ENCODE measurements around the gene COL28A1. TPM values are rescaled to one million over a fixed set of nuclear protein-coding genes. Genes with fewer than 3 reads are reported as not detected.

The COL28A1 gene
- 0.69 TPM in 1 of 2 replicates, not detected in the other for total RNA-seq (2014; rRNA removed; shearing (Covaris generic); ENCODE audit: low replicate concordance)

- Histone ChIP-seq H3K4me3 (ENCODE audit: low read length) (no peak within 1 kb of the TSS), H3K4me2 (ENCODE audit: low read depth, low read length, poor library complexity, severe bottlenecking) (no peak within 1 kb of the TSS), H3K9me3 (ENCODE audit: low read length) (no peaks in the 10 kb centered on the region), H3K27me3 (ENCODE audit: low read length) (no peaks in the 10 kb centered on the region), H3K27ac (ENCODE audit: low read length) (no peak within 1 kb of the TSS), H3K4me1 (ENCODE audit: low read length) (no peaks in the 10 kb centered on the region), H3K9ac (ENCODE audit: low read length) (no peak within 1 kb of the TSS), H3K79me2 (ENCODE audit: low read length) (no peaks in the 10 kb centered on the region), H3K36me3 (ENCODE audit: insufficient read depth, low read length) (no peaks in the 10 kb centered on the region), H3K9me2 (replicated peaks; ENCODE audit: insufficient read depth, low read length) (no peaks in the 10 kb centered on the region), H4K20me1 (ENCODE audit: insufficient read depth, low read depth, low read length) (no peaks in the 10 kb centered on the region), H2AFZ (ENCODE audit: low read length) (no peak within 1 kb of the TSS)
- DNase-seq, result no peak
Measured at GRCh38 chr7:7535691-7536090, at the start of gene COL28A1. TSS of gene COL28A1 (minus strand) at chr7:7535873. CDS start at chr7:7532875, 2,998 bp downstream.

GRCh38 chr7:7584653-7585052, 49.0 kb upstream of the COL28A1 start:
- Histone ChIP-seq H3K9me3 (ENCODE audit: low read length) (no peaks in the 10 kb centered on the region), H3K27me3 (ENCODE audit: low read length) (no peaks in the 10 kb centered on the region), H3K9me2 (replicated peaks; ENCODE audit: insufficient read depth, low read length) (no peaks in the 10 kb centered on the region), H3K36me3 (ENCODE audit: insufficient read depth, low read length) (peaks cover 43% of the 10 kb centered on the region), H3K4me3 (ENCODE audit: low read length) (no peak overlapping the region), H2AFZ (ENCODE audit: low read length) (no peak overlapping the region), H3K4me1 (ENCODE audit: low read length) (no peaks in the 10 kb centered on the region), H3K27ac (ENCODE audit: low read length) (no peak overlapping the region), H3K79me2 (ENCODE audit: low read length) (peaks cover 70% of the 10 kb centered on the region), H3K4me2 (ENCODE audit: low read depth, low read length, poor library complexity, severe bottlenecking) (no peak overlapping the region), H4K20me1 (ENCODE audit: insufficient read depth, low read depth, low read length) (no peaks in the 10 kb centered on the region), H3K9ac (ENCODE audit: low read length) (no peak overlapping the region)
- no peak for DNase-seq

- no peaks in the 10 kb centered on the region for H3K4me1 ChIP-seq (ENCODE audit: low read length)
Measured at GRCh38 chr7:7583731-7584130, 48.1 kb upstream of the COL28A1 start.

GRCh38 chr7:7582596-7582995, 46.9 kb upstream of the COL28A1 start:
- peak; percentile 36 for DNase-seq
- Histone ChIP-seq H2AFZ (ENCODE audit: low read length) (no peak overlapping the region), H3K27me3 (ENCODE audit: low read length) (no peaks in the 10 kb centered on the region), H3K4me1 (ENCODE audit: low read length) (peaks cover 7% of the 10 kb centered on the region), H3K9me3 (ENCODE audit: low read length) (no peaks in the 10 kb centered on the region), H3K9me2 (replicated peaks; ENCODE audit: insufficient read depth, low read length) (no peaks in the 10 kb centered on the region), H3K4me2 (ENCODE audit: low read depth, low read length, poor library complexity, severe bottlenecking) (no peak overlapping the region), H3K9ac (ENCODE audit: low read length) (no peak overlapping the region), H3K79me2 (ENCODE audit: low read length) (peaks cover 73% of the 10 kb centered on the region), H3K36me3 (ENCODE audit: insufficient read depth, low read length) (peaks cover 45% of the 10 kb centered on the region), H3K27ac (ENCODE audit: low read length) (no peak overlapping the region), H4K20me1 (ENCODE audit: insufficient read depth, low read depth, low read length) (no peaks in the 10 kb centered on the region), H3K4me3 (ENCODE audit: low read length) (no peak overlapping the region)

More at GRCh38 chr7:7583731-7584130, 48.1 kb upstream of the COL28A1 start:
- DNase-seq, result no peak
- Histone ChIP-seq H3K9me3 (ENCODE audit: low read length) (no peaks in the 10 kb centered on the region), H3K27me3 (ENCODE audit: low read length) (no peaks in the 10 kb centered on the region), H3K4me2 (ENCODE audit: low read depth, low read length, poor library complexity, severe bottlenecking) (no peak overlapping the region), H3K9ac (ENCODE audit: low read length) (no peak overlapping the region), H3K79me2 (ENCODE audit: low read length) (peaks cover 69% of the 10 kb centered on the region), H2AFZ (ENCODE audit: low read length) (no peak overlapping the region), H3K4me3 (ENCODE audit: low read length) (no peak overlapping the region), H3K36me3 (ENCODE audit: insufficient read depth, low read length) (peaks cover 44% of the 10 kb centered on the region), H3K9me2 (replicated peaks; ENCODE audit: insufficient read depth, low read length) (no peaks in the 10 kb centered on the region), H3K27ac (ENCODE audit: low read length) (no peak overlapping the region), H4K20me1 (ENCODE audit: insufficient read depth, low read depth, low read length) (no peaks in the 10 kb centered on the region)

GRCh38 chr7:7581531-7582179, 46.0 kb upstream of the COL28A1 start:
- Histone ChIP-seq H3K79me2 (ENCODE audit: low read length) (peaks cover 77% of the 10 kb centered on the region), H3K9me2 (replicated peaks; ENCODE audit: insufficient read depth, low read length) (no peaks in the 10 kb centered on the region), H3K27ac (ENCODE audit: low read length) (no peak overlapping the region), H3K9me3 (ENCODE audit: low read length) (no peaks in the 10 kb centered on the region), H4K20me1 (ENCODE audit: insufficient read depth, low read depth, low read length) (no peaks in the 10 kb centered on the region), H3K27me3 (ENCODE audit: low read length) (no peaks in the 10 kb centered on the region), H3K9ac (ENCODE audit: low read length) (no peak overlapping the region), H3K4me2 (ENCODE audit: low read depth, low read length, poor library complexity, severe bottlenecking) (no peak overlapping the region), H3K4me1 (ENCODE audit: low read length) (peaks cover 16% of the 10 kb centered on the region), H2AFZ (ENCODE audit: low read length) (no peak overlapping the region), H3K36me3 (ENCODE audit: insufficient read depth, low read length) (peaks cover 54% of the 10 kb centered on the region), H3K4me3 (ENCODE audit: low read length) (no peak overlapping the region)
- DNase-seq, result no peak

GRCh38 chr7:7579638-7580037, 44.0 kb upstream of the COL28A1 start:
- Histone ChIP-seq H4K20me1 (ENCODE audit: insufficient read depth, low read depth, low read length) (no peaks in the 10 kb centered on the region), H3K79me2 (ENCODE audit: low read length) (peaks cover 77% of the 10 kb centered on the region), H3K27me3 (ENCODE audit: low read length) (no peaks in the 10 kb centered on the region), H3K4me2 (ENCODE audit: low read depth, low read length, poor library complexity, severe bottlenecking) (no peak overlapping the region), H3K9ac (ENCODE audit: low read length) (no peak overlapping the region), H3K4me3 (ENCODE audit: low read length) (no peak overlapping the region), H3K27ac (ENCODE audit: low read length) (no peak overlapping the region), H3K9me2 (replicated peaks; ENCODE audit: insufficient read depth, low read length) (no peaks in the 10 kb centered on the region), H2AFZ (ENCODE audit: low read length) (no peak overlapping the region), H3K9me3 (ENCODE audit: low read length) (no peaks in the 10 kb centered on the region), H3K36me3 (ENCODE audit: insufficient read depth, low read length) (peaks cover 57% of the 10 kb centered on the region), H3K4me1 (ENCODE audit: low read length) (peaks cover 24% of the 10 kb centered on the region)
- no peak for DNase-seq

- no peaks in the 10 kb centered on the region for H3K9me2 ChIP-seq (replicated peaks; ENCODE audit: insufficient read depth, low read length)
- H3K27ac ChIP-seq (ENCODE audit: low read length), result no peak overlapping the region
- no peaks in the 10 kb centered on the region for H3K27me3 ChIP-seq (ENCODE audit: low read length)
- no peaks in the 10 kb centered on the region for H4K20me1 ChIP-seq (ENCODE audit: insufficient read depth, low read depth, low read length)
- H3K4me2 ChIP-seq (ENCODE audit: low read depth, low read length, poor library complexity, severe bottlenecking), result no peak overlapping the region
- H3K4me1 ChIP-seq (ENCODE audit: low read length), result peaks cover 24% of the 10 kb centered on the region
- DNase-seq, result no peak
- H3K36me3 ChIP-seq (ENCODE audit: insufficient read depth, low read length), result peaks cover 68% of the 10 kb centered on the region
- H3K9ac ChIP-seq (ENCODE audit: low read length), result no peak overlapping the region
- no peak overlapping the region for H2AFZ ChIP-seq (ENCODE audit: low read length)
- H3K9me3 ChIP-seq (ENCODE audit: low read length), result no peaks in the 10 kb centered on the region
- peaks cover 85% of the 10 kb centered on the region for H3K79me2 ChIP-seq (ENCODE audit: low read length)
- H3K4me3 ChIP-seq (ENCODE audit: low read length), result no peak overlapping the region
Measured at GRCh38 chr7:7577888-7578287, 42.2 kb upstream of the COL28A1 start.

GRCh38 chr7:7576344-7576743, 40.7 kb upstream of the COL28A1 start:
- Histone ChIP-seq H3K9me3 (ENCODE audit: low read length) (no peaks in the 10 kb centered on the region), H3K4me3 (ENCODE audit: low read length) (no peak overlapping the region), H3K9ac (ENCODE audit: low read length) (no peak overlapping the region), H3K9me2 (replicated peaks; ENCODE audit: insufficient read depth, low read length) (no peaks in the 10 kb centered on the region), H2AFZ (ENCODE audit: low read length) (no peak overlapping the region), H3K4me1 (ENCODE audit: low read length) (peaks cover 24% of the 10 kb centered on the region), H3K27ac (ENCODE audit: low read length) (no peak overlapping the region), H4K20me1 (ENCODE audit: insufficient read depth, low read depth, low read length) (no peaks in the 10 kb centered on the region), H3K27me3 (ENCODE audit: low read length) (no peaks in the 10 kb centered on the region), H3K4me2 (ENCODE audit: low read depth, low read length, poor library complexity, severe bottlenecking) (no peak overlapping the region), H3K79me2 (ENCODE audit: low read length) (peaks cover 89% of the 10 kb centered on the region), H3K36me3 (ENCODE audit: insufficient read depth, low read length) (peaks cover 73% of the 10 kb centered on the region)
- DNase-seq, result no peak

All from Karpas-422 (cell line).